Upper lobe of left lung (tissue), 6 donors: ENCODE measurements around the gene TUBB. TPM values are rescaled to one million over a fixed set of nuclear protein-coding genes. Genes with fewer than 3 reads are reported as not detected.
"Not testable (repeated sequence)": the region's sequence is repeated elsewhere in the genome, so short reads cannot be mapped to it uniquely, and the experiment has no call there.

Experiments used
- ATAC-seq, 2 donors: fragments of 200-7000 bp; cut with Tn5 transposase; one replicate each; pipeline ENCODE4 v1.9.1; 2022; ENCODE audit warnings: mild to moderate bottlenecking in 2 of 2, moderate library complexity in 2 of 2; ENCODE audit not compliant: low FRiP score in 2 of 2
- DNase-seq, 2 donors: peaks; one replicate each; pipeline ENCODE4 v3.0.0-alpha.2; 2019 to 2020
- H3K27ac ChIP-seq, 4 donors: fragments of 200-600 bp; sonication (generic); one replicate each; pipeline ENCODE4 v1.5.1; 2016 to 2019
- H3K27me3 ChIP-seq, 4 donors: fragments of 200-600 bp; sonication (generic); one replicate each; pipeline ENCODE4 v1.5.1; 2017 to 2019
- H3K36me3 ChIP-seq, 4 donors: fragments of 200-600 bp; sonication (generic); one replicate each; pipeline ENCODE4 v1.5.1; 2016 to 2019
- H3K4me1 ChIP-seq, 4 donors: fragments of 200-600 bp; sonication (generic); one replicate each; pipeline ENCODE4 v1.5.1; 2018 to 2019
- H3K4me3 ChIP-seq, 4 donors: fragments of 200-600 bp; sonication (generic); one replicate each; pipeline ENCODE4 v1.5.1; 2017 to 2019; ENCODE audit warnings: mild to moderate bottlenecking in 2 of 4, moderate library complexity in 1 of 4
- H3K9me3 ChIP-seq, 4 donors: fragments of 200-600 bp; sonication (generic); one replicate each; pipeline ENCODE4 v1.5.1; 2018 to 2019
- CTCF ChIP-seq, 6 experiments: fragments of 450-650 bp in 4 of 6; fragments of 200-600 bp in 2 of 6; sonication (generic) in 2 of 6; IDR thresholded peaks; one replicate each; pipeline ENCODE4 v1.5.1; 2016 to 2019; ENCODE audit warnings: antibody characterized with exemption in 6 of 6
- EP300 ChIP-seq, 4 donors: sonication (generic); formaldehyde crosslinking; IDR thresholded peaks; one replicate each; pipeline ENCODE4 v1.5.1; 2017; ENCODE audit warnings: antibody characterized with exemption in 4 of 4, control low read depth in 2 of 4
- POLR2A ChIP-seq, 4 donors: fragments of 450-650 bp; IDR thresholded peaks; one replicate each; pipeline ENCODE4 v1.5.1; 2016 to 2017; ENCODE audit warnings: antibody characterized with exemption in 4 of 4, mild to moderate bottlenecking in 2 of 4
- POLR2AphosphoS5 ChIP-seq, 2 donors: sonication (generic); formaldehyde crosslinking; IDR thresholded peaks; one replicate each; pipeline ENCODE4 v1.5.1; 2017; ENCODE audit warnings: antibody characterized with exemption in 2 of 2
- WGBS, 2 donors: methylation state at CpG; one replicate each; pipeline ENCODE4 v1.1.5; 2017 to 2018; 5-methylcytosine and 5-hydroxymethylcytosine counted together
- total RNA-seq, 6 donors: library from RNA; depleted of rRNA in 4 of 6; stranded (reverse); fragments of >200 nt in 4 of 6; gene quantifications; one replicate each; pipeline versions ENCODE4 v1.1.0 to v1.2.1, GENCODE V29; 2016 to 2021
- donor health status: DM: no; HTN: no; CAD: no; lungs with moderate emphysema.
- donor health status: DM: no; HTN: yes; CAD: no; lungs with severe emphysema.

The TUBB gene
- total RNA-seq, 6 donors from 2014 or later: 71.2 to 347 (median 149) TPM

- no peak for DNase-seq
- TF ChIP-seq EP300 (IDR thresholded peaks at IDR 0.05) (no peak), POLR2A (IDR thresholded peaks at IDR 0.05) (no peak), POLR2AphosphoS5 (IDR thresholded peaks at IDR 0.05) (no peak), CTCF (IDR thresholded peaks at IDR 0.05) (no peak)
- Histone ChIP-seq H3K4me3 (peak overlapping the region; percentile 52 to 76 (median 62)), H3K4me1 (peaks cover 30 to 32% (median 32%) of the 10 kb centered on the region in 4 donors), H3K27ac (peak overlapping the region; percentile 91 to 93 (median 92)), H3K36me3 (peaks cover 0 to 29% (median 19%) of the 10 kb centered on the region in 4 donors), H3K9me3 (no peaks in the 10 kb centered on the region), H3K27me3 (no peaks in the 10 kb centered on the region)
- no peak for ATAC-seq
- WGBS, 2 donors: 3 to 4% methylated on average over 8 of the region's 8 CpGs
Measured at GRCh38 chr6:30716879-30717128, 3.3 kb upstream of the TUBB start.

GRCh38 chr6:30717129-30717844 is 2.9 kb upstream of the TUBB start, which contains the start of gene MDC1:
MDC1 (minus strand) TSS chr6:30717281; CDS start chr6:30715175, 2,106 bp downstream.
- H3K4me3 ChIP-seq: peak within 1 kb of the TSS; percentile 52 to 76 (median 62)
- TF ChIP-seq EP300 (IDR thresholded peaks at IDR 0.05): peak in 1 of 4 donors; percentile 2
- TF ChIP-seq POLR2AphosphoS5 (IDR thresholded peaks at IDR 0.05): peak; percentile 97
- peak in 5 of 6 experiments; percentile 44 to 77 (median 64) for TF ChIP-seq CTCF (IDR thresholded peaks at IDR 0.05)
- peak in 3 of 4 donors; percentile 21 to 89 (median 61) for TF ChIP-seq POLR2A (IDR thresholded peaks at IDR 0.05)
- 1 to 3% methylated on average over 16 to 45 of the region's 48 CpGs for WGBS, 2 donors

GRCh38 chr6:30717845-30718720 is 2.1 kb upstream of the TUBB start:
- H3K4me3 ChIP-seq: peak overlapping the region in 3 of 4 donors; percentile 61 to 76 (median 63)
- peaks cover 41 to 44% (median 44%) of the 10 kb centered on the region in 4 donors for H3K4me1 ChIP-seq
- peak in 2 of 6 experiments; percentile 0 to 2 for TF ChIP-seq CTCF (IDR thresholded peaks at IDR 0.05)
- H3K27ac ChIP-seq: peak overlapping the region; percentile 88 to 93 (median 92)
- H3K9me3 ChIP-seq, DNase-seq, H3K27me3 ChIP-seq, ATAC-seq: not testable (repeated sequence)
- peaks cover 1 to 26% (median 11%) of the 10 kb centered on the region in 4 donors for H3K36me3 ChIP-seq
- 76 to 80% methylated on average over 37 of the region's 37 CpGs for WGBS, 2 donors

More at GRCh38 chr6:30717129-30717844, 2.9 kb upstream of the TUBB start, which contains the start of gene MDC1:
- H3K36me3 ChIP-seq: peaks cover 0 to 26% (median 14%) of the 10 kb centered on the region in 4 donors
- no peaks in the 10 kb centered on the region for H3K9me3 ChIP-seq
- peak; percentile 96 to 100 for DNase-seq
- H3K27me3 ChIP-seq: no peaks in the 10 kb centered on the region
- peak; percentile 91 to 97 for ATAC-seq
- H3K27ac ChIP-seq: peak within 1 kb of the TSS; percentile 91 to 93 (median 92)
- H3K4me1 ChIP-seq: peaks cover 35 to 37% (median 37%) of the 10 kb centered on the region in 4 donors

GRCh38 chr6:30719356-30719755 is 796 bp upstream of the TUBB start:
- Histone ChIP-seq H3K4me3 (peak overlapping the region in 3 of 4 donors; percentile 64 to 87 (median 77)), H3K27me3 (no peaks in the 10 kb centered on the region), H3K36me3 (peaks cover 14 to 28% (median 18%) of the 10 kb centered on the region in 4 donors), H3K27ac (peak overlapping the region; percentile 85 to 95 (median 92)), H3K4me1 (peaks cover 41 to 57% (median 55%) of the 10 kb centered on the region in 4 donors), H3K9me3 (no peaks in the 10 kb centered on the region)
- ATAC-seq (no peak), DNase-seq (no peak)
- TF ChIP-seq POLR2AphosphoS5 (IDR thresholded peaks at IDR 0.05) (no peak), CTCF (IDR thresholded peaks at IDR 0.05) (no peak), EP300 (IDR thresholded peaks at IDR 0.05) (no peak), POLR2A (IDR thresholded peaks at IDR 0.05) (no peak)
- 18 to 20% methylated on average over 8 of the region's 8 CpGs for WGBS, 2 donors
